ENCODE data around the gene CREB1. TPM values are rescaled to one million over a fixed set of nuclear protein-coding genes. Genes with fewer than 3 reads are reported as not detected.

Gene CREB1
- total and polyA plus RNA-seq, 12 donors, result 3.2 to 77.8 (median 41.3) TPM

GRCh38 chr2:207565736-207566500, 36.2 kb downstream of the CREB1 start:
- Histone ChIP-seq H3K27ac (no peak overlapping the region), H3K36me3 (replicated peaks in 1 of 2) (peaks cover 0 to 13% of the 10 kb centered on the region in 2 donors), H3K4me3 (no peak overlapping the region), H3K4me1 (replicated peaks in 1 of 2) (peaks cover 0 to 8% of the 10 kb centered on the region in 2 donors), H3K27me3 (no peaks in the 10 kb centered on the region), H3K9me3 (replicated peaks in 1 of 3) (no peaks in the 10 kb centered on the region)
- no peak for TF ChIP-seq POLR2A (IDR thresholded peaks at IDR 0.05)
- TF ChIP-seq CTCF (IDR thresholded peaks at IDR 0.05), result no peak
- WGBS, 4 donors, result 76 to 85% (median 80%) methylated on average over 7 of the region's 7 CpGs
- intact Hi-C loops (cut with DNase I), result no loop called here
- no peak for DNase-seq

- intact Hi-C loops (cut with DNase I), result no loop called here
- Histone ChIP-seq H3K36me3 (replicated peaks in 1 of 2) (peaks cover 0 to 18% of the 10 kb centered on the region in 2 donors), H3K4me3 (no peak overlapping the region), H3K27me3 (no peaks in the 10 kb centered on the region), H3K9me3 (replicated peaks in 1 of 3) (no peaks in the 10 kb centered on the region), H3K4me1 (replicated peaks in 1 of 2) (peaks cover 0 to 8% of the 10 kb centered on the region in 2 donors), H3K27ac (no peak overlapping the region)
- TF ChIP-seq POLR2A (IDR thresholded peaks at IDR 0.05) (no peak), CTCF (IDR thresholded peaks at IDR 0.05) (no peak)
- DNase-seq, result no peak
These were observed 37.9 kb downstream of the CREB1 start for GRCh38 chr2:207567671-207568070.

GRCh38 chr2:207571370-207571769, 41.6 kb downstream of the CREB1 start:
- Histone ChIP-seq H3K27me3 (no peaks in the 10 kb centered on the region), H3K36me3 (replicated peaks in 1 of 2) (peaks cover 0 to 26% of the 10 kb centered on the region in 2 donors), H3K27ac (no peak overlapping the region), H3K4me1 (replicated peaks in 1 of 2) (no peaks in the 10 kb centered on the region), H3K9me3 (replicated peaks in 1 of 3) (no peaks in the 10 kb centered on the region), H3K4me3 (no peak overlapping the region)
- 91 to 98% (median 95%) methylated on average over 3 of the region's 3 CpGs for WGBS, 4 donors
- intact Hi-C loops (cut with DNase I), result no loop called here
- DNase-seq, result no peak
- TF ChIP-seq CTCF (IDR thresholded peaks at IDR 0.05) (no peak), POLR2A (IDR thresholded peaks at IDR 0.05) (no peak)

GRCh38 chr2:207584952-207585351, 55.2 kb downstream of the CREB1 start:
- 95 to 99% (median 96%) methylated on average over 4 of the region's 4 CpGs for WGBS, 4 donors
- DNase-seq, result no peak
- Histone ChIP-seq H3K4me3 (no peak overlapping the region), H3K4me1 (replicated peaks in 1 of 2) (no peaks in the 10 kb centered on the region), H3K27me3 (no peaks in the 10 kb centered on the region), H3K27ac (no peak overlapping the region), H3K9me3 (replicated peaks in 1 of 3) (no peaks in the 10 kb centered on the region), H3K36me3 (replicated peaks in 1 of 2) (peaks cover 0 to 23% of the 10 kb centered on the region in 2 donors)
- intact Hi-C loops (cut with DNase I), result no loop called here
- TF ChIP-seq CTCF (IDR thresholded peaks at IDR 0.05) (no peak), POLR2A (IDR thresholded peaks at IDR 0.05) (no peak)

All from adrenal gland (tissue), 12 donors.